Measurements from ENCODE around the gene GAK. TPM values are rescaled to one million over a fixed set of nuclear protein-coding genes. Genes with fewer than 3 reads are reported as not detected.

The GAK gene
- total and polyA plus RNA-seq, 2 of the 4 experiments (the other 2 are of a cell fraction): 45.1 to 133 TPM

- Histone ChIP-seq H2BK20ac (ENCODE audit: low read depth, low read length) (no peak overlapping the region), H3K4me1 (ENCODE audit: control insufficient read depth, insufficient read depth, low read length) (no peaks in the 10 kb centered on the region), H3K36me3 (ENCODE audit: control insufficient read depth, insufficient read depth, low read length) (peaks cover 68% of the 10 kb centered on the region), H3K9me3 (ENCODE audit: control insufficient read depth, insufficient read depth, low read length) (no peaks in the 10 kb centered on the region), H3K27ac (ENCODE audit: insufficient read depth, low read length) (no peak overlapping the region), H2BK120ac (ENCODE audit: low read depth, low read length) (no peak overlapping the region), H3K79me1 (ENCODE audit: low read depth in 1 of 2, low read length in 2 of 2) (peaks cover 0 to 13% of the 10 kb centered on the region in 2 experiments; a peak in 2 of 4 replicates), H2AFZ (replicated peaks; ENCODE audit: low read length, poor library complexity) (no peak overlapping the region), H3K14ac (replicated peaks; ENCODE audit: low read depth, low read length) (no peak overlapping the region), H3K4me3 (ENCODE audit: insufficient read depth, low read depth, low read length) (no peak overlapping the region), H3K18ac (ENCODE audit: low read depth, low read length) (no peak overlapping the region), H2BK5ac (ENCODE audit: low read depth, low read length, poor library complexity, severe bottlenecking) (no peak overlapping the region), H4K91ac (ENCODE audit: insufficient read depth, low read depth, low read length) (no peak overlapping the region), H3K9ac (ENCODE audit: low read depth, low read length) (no peak overlapping the region), H4K20me1 (ENCODE audit: insufficient read depth, low read length) (peaks cover 15% of the 10 kb centered on the region), H2BK15ac (ENCODE audit: low read depth, low read length) (no peak overlapping the region), H3K23ac (ENCODE audit: low read depth, low read length) (no peak overlapping the region), H4K5ac (ENCODE audit: low read depth, low read length) (no peak overlapping the region), H3K27me3 (ENCODE audit: control insufficient read depth, insufficient read depth, low read length) (no peaks in the 10 kb centered on the region), H2AK9ac (replicated peaks; ENCODE audit: low read depth, low read length, poor library complexity) (no peak overlapping the region), H3K56ac (ENCODE audit: extremely low read depth, insufficient read depth, low read length) (no peak overlapping the region), H3K4me2 (ENCODE audit: low read depth, low read length) (no peak overlapping the region), H3K9me1 (ENCODE audit: insufficient read depth, low read length) (peaks cover 14% of the 10 kb centered on the region), H4K8ac (ENCODE audit: low read depth in 2 of 2, low read length in 2 of 2) (no peak overlapping the region), H2AK5ac (ENCODE audit: low read depth, low read length) (no peak overlapping the region), H3K4ac (ENCODE audit: low read depth, low read length) (no peak overlapping the region)
- TF ChIP-seq USF2 (IDR thresholded peaks at IDR 0.05; ENCODE audit: low read depth, low read length) (no peak), NFE2L2 (IDR thresholded peaks at IDR 0.05; ENCODE audit: low read depth, low read length) (no peak), CTCF (conservative IDR thresholded peaks at IDR 0.05; ENCODE audit: low read depth, low read length) (no peak), CEBPB (IDR thresholded peaks at IDR 0.05; ENCODE audit: low read depth, low read length) (no peak), BHLHE40 (IDR thresholded peaks at IDR 0.05; ENCODE audit: low read depth, low read length) (no peak), MAZ (IDR thresholded peaks at IDR 0.05; ENCODE audit: borderline replicate concordance, low read depth, low read length) (no peak), RAD21 (IDR thresholded peaks at IDR 0.05; ENCODE audit: low read length) (no peak), MXI1 (IDR thresholded peaks at IDR 0.05; ENCODE audit: borderline replicate concordance, low read depth, low read length) (no peak), RCOR1 (IDR thresholded peaks at IDR 0.05; ENCODE audit: insufficient replicate concordance, low read length) (no peak), MAFK (IDR thresholded peaks at IDR 0.05; ENCODE audit: low read depth, low read length) (no peak), SMC3 (IDR thresholded peaks at IDR 0.05; ENCODE audit: low read depth, low read length) (no peak)
- BruUV-seq (replicated peaks): no TSS peak
- POLR2A ChIA-PET (ENCODE audit: unreplicated experiment): no interaction called here
- 95% methylated on average over 24 of the region's 43 CpGs; no CpG with 5 or more reads in 1 of the 2 experiments for WGBS, 2 experiments (ENCODE audit: extremely low coverage in 2 of 2, insufficient read length in 1 of 2)
- CTCF ChIA-PET: no interaction called here
- dilution Hi-C loops (cut with HindIII; ENCODE audit: low sequenced_read_pairs, unreplicated experiment): no loop called here
- DNase-seq (no peak), ATAC-seq (ENCODE audit: low read depth) (no peak)
- in situ Hi-C loops (cut with MboI; ENCODE audit: low sequenced_read_pairs): no loop called here
- intact Hi-C loops (cut with micrococcal nuclease): no loop called here
Measured at GRCh38 chr4:872241-872981, 59.7 kb downstream of the GAK start.

Measured in IMR-90 (cell line).